SIG-M5 treated with dmso at 0.1 percent for 504 hours (cell line): ENCODE data around the gene HUS1.
"Not testable (repeated sequence)": the region's sequence is repeated elsewhere in the genome, so short reads cannot be mapped to it uniquely, and the experiment has no call there.

Experiments used
- DNase-seq: peaks from one replicate; lab custom pipeline; 2025; ENCODE audit not compliant: unreplicated experiment; lab: John Stamatoyannopoulos, UW

HUS1 gene

GRCh38 chr7:47979145-47979831 lies at the start of gene HUS1:
HUS1 (minus strand) TSS chr7:47979615; CDS start chr7:47979519, 96 bp downstream.
- DNase-seq: peak; percentile 85

- no peak for DNase-seq
These were observed 49.5 kb upstream of the HUS1 start, which contains the start of gene SUN3 for GRCh38 chr7:48028938-48029337. SUN3 (minus strand) TSS chr7:48029107; CDS start chr7:48028938, 169 bp downstream.

- no peak for DNase-seq
These were observed 46.2 kb upstream of the HUS1 start for GRCh38 chr7:48025624-48026023.

- DNase-seq: no peak
These were observed 38.3 kb upstream of the HUS1 start for GRCh38 chr7:48017674-48018073.

- DNase-seq: no peak
These were observed 37.2 kb upstream of the HUS1 start for GRCh38 chr7:48016641-48017040.

GRCh38 chr7:48011951-48012350 lies 32.5 kb upstream of the HUS1 start:
- DNase-seq: no peak

- peak; percentile 8 for DNase-seq
These were observed 31.9 kb upstream of the HUS1 start for GRCh38 chr7:48011323-48011722.

GRCh38 chr7:48009954-48010353 lies 30.5 kb upstream of the HUS1 start:
- no peak for DNase-seq

GRCh38 chr7:48009257-48009656 lies 29.8 kb upstream of the HUS1 start:
- no peak for DNase-seq

- no peak for DNase-seq
These were observed 27.5 kb upstream of the HUS1 start for GRCh38 chr7:48006866-48007265.

- DNase-seq: no peak
These were observed 25.2 kb upstream of the HUS1 start for GRCh38 chr7:48004638-48005037.

- no peak for DNase-seq
These were observed 24.6 kb upstream of the HUS1 start for GRCh38 chr7:48004032-48004431.

- not testable (repeated sequence) for DNase-seq
These were observed 20.7 kb upstream of the HUS1 start for GRCh38 chr7:48000164-48000563.

GRCh38 chr7:47999413-47999812 lies 20.0 kb upstream of the HUS1 start:
- DNase-seq: no peak

GRCh38 chr7:47992446-47992845 lies 13.0 kb upstream of the HUS1 start:
- DNase-seq: no peak

- DNase-seq: peak; percentile 35
These were observed 12.4 kb upstream of the HUS1 start for GRCh38 chr7:47991741-47992311.

- DNase-seq: no peak
These were observed 11.9 kb upstream of the HUS1 start for GRCh38 chr7:47991270-47991669.

- no peak for DNase-seq
These were observed 11.2 kb upstream of the HUS1 start for GRCh38 chr7:47990592-47990991.

- DNase-seq: not testable (repeated sequence)
These were observed 10.4 kb upstream of the HUS1 start for GRCh38 chr7:47989607-47990400.

- DNase-seq: no peak
These were observed 9.3 kb upstream of the HUS1 start for GRCh38 chr7:47988496-47989386.

GRCh38 chr7:47982610-47983009 lies 3.2 kb upstream of the HUS1 start:
- no peak for DNase-seq
